GM19468 (cell line): ENCODE measurements around the gene HTT.

Source experiments
- ATAC-seq: cut with Tn5 transposase; IDR thresholded peaks from one replicate; pipeline ENCODE4 v1.9.1; 2021; ENCODE audit warnings: mild to moderate bottlenecking, moderate library complexity, moderate number of reproducible peaks; ENCODE audit not compliant: unreplicated experiment; ENCODE audit errors: extremely low read depth

HTT gene

GRCh38 chr4:3074078-3074845 lies at the start of gene HTT, which contains the start of gene HTT-AS:
Gene HTT, plus strand, starts transcription at chr4:3074681. Its CDS starts 145 bp downstream, at chr4:3074826.
Gene HTT-AS, minus strand, starts transcription at chr4:3074538.
- ATAC-seq = no peak

- no peak for ATAC-seq
Measured at GRCh38 chr4:3025881-3026280, 48.6 kb upstream of the HTT start.

DNA sequence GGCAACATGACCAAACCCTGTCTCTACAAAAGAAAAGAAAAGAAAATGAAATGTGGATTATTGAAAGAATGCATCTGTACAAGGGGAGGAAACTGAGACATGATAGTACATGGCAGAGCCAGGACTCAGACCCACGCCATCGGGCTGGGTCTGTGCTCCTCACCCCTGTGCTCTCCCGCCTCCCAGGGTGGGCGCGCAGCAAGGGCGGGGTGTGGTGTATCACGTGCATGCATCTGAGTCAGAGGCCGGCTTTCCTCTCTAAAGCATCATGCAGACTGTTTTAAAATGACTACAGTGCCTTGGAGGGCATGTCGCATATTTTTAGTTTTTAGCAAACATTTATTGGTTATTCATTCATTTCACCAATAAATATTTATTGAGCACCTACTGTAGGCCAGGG lies 47.9 kb upstream of the HTT start:
- no peak for ATAC-seq

GRCh38 chr4:3029464-3029863 lies 45.0 kb upstream of the HTT start:
- no peak for ATAC-seq

DNA sequence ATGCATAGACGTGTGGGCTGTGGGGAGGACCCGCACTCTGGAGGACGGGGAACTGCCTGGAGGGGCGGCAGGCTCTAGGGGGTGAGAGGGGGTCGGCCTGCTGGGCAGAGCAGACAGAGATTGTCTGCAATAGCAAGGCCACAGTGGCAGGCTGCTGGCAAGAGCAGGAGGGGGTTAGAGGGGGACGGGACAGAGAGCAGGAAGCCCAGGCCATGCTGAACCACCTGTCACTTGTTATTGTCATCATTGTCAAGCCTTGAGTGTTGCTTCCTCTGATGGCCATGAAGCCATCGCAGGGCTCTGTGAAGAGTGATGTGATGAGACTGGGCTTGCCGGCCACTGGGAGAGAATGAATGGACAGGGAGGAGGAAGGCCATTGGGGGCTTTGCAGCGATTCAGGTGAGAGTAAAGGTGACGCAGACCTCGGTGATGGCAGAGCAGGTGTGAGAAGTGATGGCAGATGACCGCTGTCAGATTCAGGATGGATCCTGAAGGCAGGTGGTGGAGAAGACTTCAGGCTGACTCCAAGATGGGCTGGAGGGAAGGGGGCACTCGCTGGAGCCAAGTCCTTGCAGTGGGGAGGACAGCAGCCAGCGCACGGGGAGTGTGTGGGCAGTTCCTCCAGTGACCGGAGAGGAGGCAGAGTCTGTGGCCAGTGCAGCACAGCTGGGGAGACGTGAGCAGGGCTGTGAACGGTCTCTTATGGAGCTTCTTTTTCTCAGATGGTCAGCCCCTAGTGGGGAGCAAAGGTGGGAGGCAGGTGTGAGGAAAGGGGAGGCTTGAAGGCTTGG lies 43.7 kb upstream of the HTT start:
- no peak for ATAC-seq

GRCh38 chr4:3031357-3032082 lies 43.0 kb upstream of the HTT start:
- no peak for ATAC-seq

DNA sequence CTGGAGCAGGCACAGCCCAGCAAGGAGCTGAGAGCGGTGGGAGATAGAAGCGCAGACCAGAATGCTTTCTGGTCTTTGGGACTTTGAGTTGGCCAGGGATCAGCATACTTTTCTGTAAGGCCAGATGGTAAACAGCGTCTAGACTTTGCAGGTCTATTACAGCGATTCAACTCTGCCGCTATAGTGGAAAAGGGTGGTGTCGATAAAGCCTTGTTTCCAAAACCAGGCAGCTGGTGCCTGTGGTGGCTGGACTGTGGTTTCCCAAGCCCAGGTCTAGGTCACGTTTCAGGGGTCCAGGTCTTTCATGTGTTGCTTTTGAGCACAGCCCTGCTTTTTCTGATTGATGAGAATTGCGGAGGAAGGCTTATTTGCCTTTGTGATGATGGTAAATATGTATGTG lies 40.2 kb upstream of the HTT start:
- ATAC-seq = no peak

DNA sequence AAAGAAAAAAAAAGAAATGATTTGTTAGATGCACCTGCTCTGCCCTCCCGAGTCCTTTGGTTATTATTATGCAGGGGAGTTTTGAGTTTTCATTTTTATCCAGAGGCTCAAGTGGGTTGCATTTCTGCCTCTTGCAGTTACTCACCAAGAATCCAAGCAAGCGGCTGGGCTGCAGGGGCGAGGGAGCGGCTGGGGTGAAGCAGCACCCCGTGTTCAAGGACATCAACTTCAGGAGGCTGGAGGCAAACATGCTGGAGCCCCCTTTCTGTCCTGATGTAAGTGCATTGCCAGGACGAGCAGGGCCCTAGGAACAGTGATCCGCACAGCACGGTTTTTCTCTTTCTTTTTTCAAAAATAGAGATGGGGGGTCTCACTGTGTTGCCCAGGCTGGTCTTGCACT lies 39.2 kb upstream of the HTT start:
- no peak for ATAC-seq

GRCh38 chr4:3035674-3036073 lies 38.8 kb upstream of the HTT start:
- ATAC-seq = no peak

- no peak for ATAC-seq
Measured at GRCh38 chr4:3036131-3036952, 38.1 kb upstream of the HTT start.

GRCh38 chr4:3037957-3038461 lies 36.5 kb upstream of the HTT start:
- no peak for ATAC-seq

DNA sequence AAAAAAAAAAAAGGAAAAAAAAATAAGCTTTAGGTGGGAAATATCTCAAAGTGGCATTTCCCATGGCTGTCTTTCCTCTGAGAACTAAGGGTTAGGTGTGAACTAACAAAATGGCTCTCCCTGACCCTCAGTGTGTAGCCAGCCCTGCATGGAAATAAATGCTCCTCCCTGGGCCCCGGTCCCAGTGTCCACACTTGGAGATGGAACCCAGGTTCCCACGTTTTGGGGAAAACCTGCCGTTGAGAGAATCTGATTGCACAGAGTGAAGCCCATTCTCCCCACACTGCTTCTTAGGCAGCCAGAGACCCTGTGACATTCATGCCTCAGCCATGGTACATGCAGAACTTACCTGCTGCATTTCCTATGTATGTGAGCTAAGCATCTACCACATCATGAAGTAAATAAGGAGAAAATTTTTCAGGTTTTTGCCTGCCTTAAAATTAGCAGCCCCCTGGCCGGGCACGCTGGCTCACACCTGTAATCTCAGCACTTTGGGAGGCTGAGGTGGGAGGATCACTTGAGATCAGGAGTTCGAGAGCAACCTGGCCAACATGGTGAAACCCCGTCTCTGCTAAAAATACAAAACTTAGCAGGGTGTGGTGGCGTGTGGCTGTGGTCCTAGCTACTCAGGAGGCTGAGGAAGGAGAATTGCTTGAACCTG lies 34.6 kb upstream of the HTT start:
- no peak for ATAC-seq

GRCh38 chr4:3040452-3041191 lies 33.9 kb upstream of the HTT start:
- ATAC-seq = no peak

GRCh38 chr4:3041192-3042142 lies 33.0 kb upstream of the HTT start:
- no peak for ATAC-seq

- ATAC-seq = no peak
Measured at GRCh38 chr4:3042226-3042625, 32.3 kb upstream of the HTT start.

GRCh38 chr4:3043282-3044020 lies 31.0 kb upstream of the HTT start:
- ATAC-seq = no peak
